COLO668 (cell line): ENCODE measurements around the gene EIF2A.
"Not testable (repeated sequence)": the region's sequence is repeated elsewhere in the genome, so short reads cannot be mapped to it uniquely, and the experiment has no call there.

Experiments used
- DNase-seq: peaks from one replicate; lab custom pipeline; 2025; ENCODE audit not compliant: unreplicated experiment; lab: John Stamatoyannopoulos, UW

Gene EIF2A

DNA sequence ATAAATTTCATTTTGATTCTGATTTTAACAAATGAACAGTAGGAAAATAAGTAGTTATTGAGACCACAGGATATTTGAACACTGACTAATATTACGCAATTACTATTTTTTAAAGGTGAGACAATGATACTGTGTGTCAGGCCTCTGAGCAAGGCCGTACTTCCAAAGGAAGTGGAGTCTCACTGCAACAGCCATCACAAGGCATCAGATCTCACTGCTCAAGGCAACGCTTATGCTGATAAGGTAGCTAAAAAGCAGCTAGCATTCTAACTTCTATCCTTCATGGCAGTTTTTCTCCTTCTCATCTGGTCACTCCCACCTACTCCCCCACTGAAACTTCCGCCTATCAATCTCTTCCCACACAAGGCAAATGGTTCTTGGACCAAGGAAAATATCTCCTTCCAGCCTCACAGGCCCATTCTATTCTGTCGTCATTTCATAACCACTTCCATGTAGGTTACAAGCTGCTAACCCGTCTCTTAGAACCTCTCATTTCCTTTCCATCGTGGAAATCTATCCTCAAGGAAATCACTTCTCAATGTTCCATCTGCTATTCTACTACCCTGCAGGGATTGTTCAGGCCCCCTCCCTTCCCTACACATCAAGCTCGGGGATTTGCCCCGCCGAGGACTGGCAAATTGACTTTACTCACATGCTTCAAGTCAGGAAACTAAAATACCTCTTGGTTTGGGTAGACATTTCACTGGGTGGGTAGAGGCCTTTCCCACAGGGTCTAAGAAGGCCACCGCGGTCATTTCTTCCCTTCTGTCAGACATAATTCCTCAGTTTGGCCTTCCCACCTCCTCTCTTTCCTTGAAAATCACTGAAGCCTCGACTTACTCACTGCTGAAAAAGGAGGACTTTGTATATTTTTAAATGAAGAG lies 54.3 kb downstream of the EIF2A start:
- not testable (repeated sequence) for DNase-seq

DNA sequence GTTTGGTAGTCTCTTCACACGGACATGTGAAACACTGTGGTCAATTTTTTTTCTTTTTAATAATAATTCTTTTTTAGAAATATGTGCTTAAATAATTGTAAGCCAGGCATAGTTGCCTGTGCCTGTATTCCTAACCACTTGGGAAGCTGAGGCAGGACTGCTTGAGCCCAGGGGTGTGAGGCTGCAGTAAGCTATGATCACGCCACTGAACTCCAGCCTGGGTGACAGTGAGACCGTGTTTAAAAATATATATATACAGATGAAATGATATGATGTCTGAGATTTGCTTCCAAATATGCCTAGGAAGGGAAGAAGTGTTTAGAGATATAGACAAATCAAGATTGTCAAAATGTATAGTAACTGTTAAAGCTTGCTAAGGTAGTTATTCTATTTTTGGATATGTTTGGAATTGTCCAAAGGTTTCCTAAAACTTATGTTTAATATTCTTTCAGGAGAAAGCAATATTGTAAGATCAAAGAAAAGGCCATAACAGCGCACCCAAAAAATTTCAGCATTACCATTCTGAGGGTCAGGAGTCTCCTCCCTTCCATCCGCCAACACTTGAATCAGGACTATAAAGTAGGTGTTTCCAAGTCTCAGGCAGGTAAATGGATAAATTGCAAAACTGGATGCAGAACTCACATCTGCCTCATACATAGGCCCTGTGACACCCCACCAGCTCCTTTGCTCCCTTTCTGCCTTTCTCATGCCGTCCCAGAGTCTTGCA lies 56.0 kb downstream of the EIF2A start:
- DNase-seq, result no peak

DNA sequence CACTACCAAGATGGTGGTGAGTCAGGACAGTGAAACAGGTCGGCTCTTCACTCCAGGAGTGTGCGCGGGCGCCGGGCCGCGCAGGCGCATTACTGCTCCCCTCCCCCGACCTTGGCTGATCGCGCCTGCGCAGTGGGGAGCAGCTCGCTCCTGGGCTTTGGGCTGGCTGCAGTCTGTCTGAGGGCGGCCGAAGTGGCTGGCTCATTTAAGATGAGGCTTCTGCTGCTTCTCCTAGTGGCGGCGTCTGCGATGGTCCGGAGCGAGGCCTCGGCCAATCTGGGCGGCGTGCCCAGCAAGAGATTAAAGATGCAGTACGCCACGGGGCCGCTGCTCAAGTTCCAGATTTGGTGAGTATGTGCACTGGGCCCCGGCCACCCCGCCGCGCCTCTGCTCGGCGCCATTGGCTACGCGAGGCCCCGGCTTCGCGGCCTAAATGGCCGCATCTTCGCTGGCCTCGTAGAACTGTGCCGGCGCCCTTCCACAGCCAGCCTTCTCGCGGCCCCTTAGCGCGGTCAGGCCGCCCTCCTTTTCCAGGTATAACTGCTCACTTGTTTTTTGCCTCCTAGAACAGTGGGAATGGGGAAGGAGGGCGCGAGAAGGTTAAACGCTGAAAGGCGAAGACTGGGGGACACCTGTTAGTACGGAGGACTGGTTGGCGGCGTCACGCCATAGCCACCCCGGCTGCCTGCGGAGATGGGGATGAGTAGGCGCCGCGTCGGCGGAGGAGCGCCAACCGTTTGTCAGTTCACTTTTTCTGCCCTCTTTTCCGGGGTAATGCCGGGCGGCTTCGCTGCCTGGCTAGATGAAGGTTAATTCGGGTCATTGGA lies 56.8 kb downstream of the EIF2A start, which contains the start of gene SELENOT:
Gene SELENOT, plus strand, starts transcription at position 169 of the 827 bp plus-strand sequence. Its CDS starts 42 bp downstream, at position 211.
- DNase-seq, result peak; percentile 88

DNA sequence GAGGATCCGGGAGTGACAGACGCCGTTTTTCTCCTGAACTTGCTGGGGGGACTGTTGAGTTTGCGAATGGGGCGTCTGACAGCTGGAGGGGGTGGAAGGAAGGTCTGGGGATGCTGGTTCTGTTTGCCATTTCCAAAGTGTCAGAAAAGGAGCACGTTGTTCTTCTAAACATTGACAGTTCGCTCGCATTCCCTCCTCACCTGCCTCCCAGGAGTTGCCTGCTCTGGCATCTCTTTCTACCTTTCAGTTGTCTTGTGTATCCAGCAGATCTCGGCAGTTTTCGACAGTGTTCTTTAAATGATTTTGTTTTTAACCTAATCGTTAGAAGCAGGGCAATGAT lies 57.4 kb downstream of the EIF2A start:
- no peak for DNase-seq

DNA sequence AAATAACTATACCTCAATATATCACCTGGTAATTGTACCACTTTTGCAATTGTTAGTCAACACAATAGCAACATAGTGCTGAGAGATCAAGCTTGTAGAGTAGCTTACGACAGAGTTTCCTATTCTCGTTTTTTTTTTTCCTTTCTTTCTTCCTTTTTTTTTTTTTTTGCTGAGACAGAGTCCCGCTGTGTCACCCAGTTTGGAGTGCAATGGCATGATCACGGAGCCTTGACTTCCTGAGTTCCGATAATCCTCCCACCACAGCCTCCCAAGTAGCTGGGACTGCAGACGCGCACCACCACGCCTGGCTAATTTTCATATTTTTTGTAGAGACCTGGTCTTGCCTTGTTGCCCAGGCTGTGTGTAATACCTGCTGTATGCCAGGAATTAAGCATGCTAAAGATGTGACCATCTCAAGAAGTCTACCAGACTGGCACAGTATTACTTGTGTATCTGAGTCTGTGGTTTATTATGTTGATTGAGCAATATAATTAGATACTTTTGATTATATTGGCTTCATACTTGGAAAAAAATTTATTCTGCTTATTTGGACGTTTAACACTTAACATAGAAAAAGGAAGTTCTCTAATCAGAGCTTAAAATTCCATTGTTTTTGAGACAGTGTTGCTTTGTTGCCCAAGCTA lies 59.5 kb downstream of the EIF2A start:
- DNase-seq, result no peak

DNA sequence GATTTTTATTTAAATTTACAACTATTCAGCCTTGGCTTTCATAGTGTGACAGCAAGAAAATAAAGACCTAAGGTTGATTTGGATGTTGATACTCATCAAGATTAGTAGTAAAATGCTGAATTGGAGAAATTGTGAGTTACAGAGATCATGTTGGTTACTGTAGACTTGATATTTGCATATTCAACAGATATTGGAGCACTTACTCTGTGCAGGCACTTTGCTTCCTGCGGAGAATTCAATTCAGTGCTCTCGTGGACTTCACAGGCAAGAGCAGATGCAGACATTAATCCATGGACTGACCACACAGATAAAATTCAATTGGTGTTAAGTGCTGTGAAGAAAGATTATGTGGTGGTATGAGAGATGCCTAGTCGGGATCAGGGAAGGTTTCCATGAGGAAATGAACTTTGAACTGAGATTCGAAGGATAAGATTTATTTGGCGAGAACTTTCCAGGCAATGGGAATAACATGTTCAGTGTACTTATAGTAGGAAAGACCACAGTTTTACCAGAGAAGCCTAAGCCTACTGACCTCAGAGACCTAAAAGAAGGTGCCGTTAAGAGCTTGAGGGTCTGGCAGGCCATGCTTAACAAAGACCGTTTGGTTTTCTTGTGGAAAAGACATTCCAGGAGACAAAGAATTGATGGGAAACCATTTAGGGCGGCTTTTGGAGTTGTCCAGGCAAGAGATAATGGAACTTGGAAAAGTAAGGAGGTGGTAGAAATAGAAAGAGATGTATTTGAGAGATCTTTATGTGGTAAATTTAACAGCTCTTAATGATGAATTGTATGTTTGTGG lies 60.9 kb downstream of the EIF2A start:
- DNase-seq, result no peak

DNA sequence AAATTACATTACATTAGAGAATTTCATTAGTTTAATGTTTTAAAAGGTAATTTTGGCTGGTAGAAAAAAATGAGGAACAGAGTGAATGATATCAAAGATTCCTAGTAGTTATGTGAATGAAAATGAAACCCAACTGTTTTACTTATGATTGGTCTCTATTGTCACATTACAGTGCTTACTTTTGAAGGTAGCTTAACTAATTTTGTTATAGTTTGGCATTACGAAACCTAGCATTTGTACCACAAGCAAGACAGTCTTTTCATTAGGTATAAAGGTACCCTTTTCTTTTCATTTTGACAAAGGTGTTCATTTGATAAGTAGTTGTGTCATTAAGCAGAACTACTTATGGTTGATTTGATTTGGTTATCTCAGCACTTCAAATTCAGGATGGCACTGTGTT lies 63.4 kb downstream of the EIF2A start:
- no peak for DNase-seq

DNA sequence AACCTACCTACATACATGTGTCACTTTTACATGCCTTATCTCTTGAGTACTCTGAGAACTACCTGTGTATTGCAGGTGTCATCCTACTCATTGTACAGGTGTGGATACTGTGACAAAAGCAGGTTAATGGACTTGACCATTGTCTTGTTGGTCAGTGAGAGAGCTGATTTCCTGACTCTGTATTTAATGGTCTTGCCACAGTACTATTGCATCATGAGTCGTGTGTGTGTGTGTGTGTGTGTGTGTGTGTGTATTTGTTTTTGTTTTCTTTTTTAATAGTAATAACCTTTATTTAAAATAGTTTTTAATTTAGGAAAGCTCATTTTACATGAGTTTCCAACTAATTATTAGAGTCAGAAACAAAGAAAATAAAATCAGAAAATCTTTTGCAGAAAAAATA lies 64.2 kb downstream of the EIF2A start:
- DNase-seq, result peak; percentile 5

DNA sequence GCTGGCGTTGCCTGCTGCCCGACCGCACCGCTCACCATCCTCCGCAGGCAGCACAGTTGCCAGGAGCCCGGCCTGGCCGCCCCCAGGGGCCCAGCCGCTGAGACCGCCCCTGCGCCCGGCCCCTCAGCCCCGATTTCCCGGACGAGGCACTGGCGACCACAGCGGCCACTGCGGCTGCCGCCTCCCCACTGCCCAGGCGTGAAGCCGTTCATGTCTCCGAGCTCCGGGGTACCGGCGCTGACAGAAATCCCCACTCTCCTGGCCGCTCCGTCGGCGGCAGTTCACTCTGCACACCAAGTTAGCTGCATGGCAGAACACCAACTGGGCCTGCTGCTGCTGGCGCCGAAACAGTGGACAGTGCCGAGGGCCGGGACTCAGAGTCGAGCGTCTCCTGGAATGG lies 65.1 kb downstream of the EIF2A start:
- DNase-seq, result no peak

DNA sequence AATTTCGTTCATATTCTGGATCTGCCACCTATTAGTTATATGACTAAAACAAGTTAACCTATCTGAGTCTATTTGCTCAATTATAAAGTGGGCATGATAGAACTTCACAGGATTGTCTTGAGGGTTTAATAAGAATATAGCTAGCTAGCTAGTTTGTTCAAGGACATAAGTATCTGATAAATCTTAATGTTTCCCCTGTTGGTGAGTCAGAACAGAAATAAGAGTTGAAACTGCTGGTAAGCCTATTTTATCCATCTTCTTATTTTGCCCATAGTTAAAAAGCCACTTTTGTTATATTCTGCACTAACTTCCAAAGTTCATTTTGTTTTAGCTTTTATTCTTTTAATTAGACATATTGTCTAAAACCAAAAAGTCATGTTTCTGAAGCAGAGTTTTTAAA lies 65.9 kb downstream of the EIF2A start:
- DNase-seq, result no peak

DNA sequence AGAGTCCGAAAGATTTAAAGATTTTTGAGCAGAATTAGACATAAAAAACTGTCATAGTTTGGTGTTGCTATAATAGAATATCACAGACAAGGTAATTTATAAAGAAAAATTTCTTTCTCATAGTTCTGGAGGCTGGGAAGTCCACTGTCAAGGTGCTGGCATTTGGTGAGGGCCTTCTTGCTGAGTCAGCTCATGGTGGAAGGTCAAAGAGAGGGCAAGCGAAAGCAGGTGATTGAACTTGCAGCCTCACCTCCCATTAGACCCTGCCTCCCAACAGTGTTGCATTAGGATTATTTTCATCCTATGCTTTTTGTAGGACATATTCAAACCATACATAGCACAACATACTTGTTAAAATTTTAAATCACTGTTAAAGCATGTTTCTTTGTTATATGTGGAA lies 66.4 kb downstream of the EIF2A start:
- DNase-seq, result no peak

DNA sequence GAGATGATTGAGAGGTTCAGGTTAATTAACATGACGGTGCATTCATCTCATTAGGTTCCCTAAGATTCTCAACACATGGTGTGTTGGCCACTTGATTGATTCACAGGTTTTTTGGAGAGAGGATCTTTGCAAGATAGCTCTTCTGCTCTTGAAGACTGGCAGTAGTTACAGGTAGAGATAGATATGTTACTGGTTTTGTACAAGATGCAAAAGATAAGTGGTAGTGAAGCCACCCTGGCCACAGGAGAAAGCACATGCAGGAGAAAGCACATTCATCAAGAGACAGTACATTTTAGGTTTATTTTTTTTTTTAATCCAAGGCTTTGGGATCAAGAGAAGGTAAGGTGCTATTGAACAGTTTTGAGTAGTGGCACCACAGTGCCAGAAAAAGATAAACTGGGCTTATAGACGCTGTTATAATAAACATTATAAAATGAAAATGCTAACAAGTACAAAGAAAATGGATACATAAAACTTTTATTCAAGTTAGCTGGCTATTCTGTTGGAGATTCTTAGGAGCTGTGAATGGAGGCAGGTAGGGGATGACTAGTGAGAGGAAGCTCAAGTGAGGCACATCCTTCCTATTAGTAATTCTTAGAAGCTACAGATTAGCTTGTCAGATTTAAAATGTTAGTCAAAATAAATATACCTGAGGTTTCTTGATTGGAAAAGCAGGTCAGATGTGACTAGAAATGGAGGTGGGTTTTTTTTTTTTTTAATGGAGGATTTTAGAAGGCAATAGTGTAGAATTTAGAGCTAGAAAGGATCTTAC lies 67.3 kb downstream of the EIF2A start:
- DNase-seq, result no peak

DNA sequence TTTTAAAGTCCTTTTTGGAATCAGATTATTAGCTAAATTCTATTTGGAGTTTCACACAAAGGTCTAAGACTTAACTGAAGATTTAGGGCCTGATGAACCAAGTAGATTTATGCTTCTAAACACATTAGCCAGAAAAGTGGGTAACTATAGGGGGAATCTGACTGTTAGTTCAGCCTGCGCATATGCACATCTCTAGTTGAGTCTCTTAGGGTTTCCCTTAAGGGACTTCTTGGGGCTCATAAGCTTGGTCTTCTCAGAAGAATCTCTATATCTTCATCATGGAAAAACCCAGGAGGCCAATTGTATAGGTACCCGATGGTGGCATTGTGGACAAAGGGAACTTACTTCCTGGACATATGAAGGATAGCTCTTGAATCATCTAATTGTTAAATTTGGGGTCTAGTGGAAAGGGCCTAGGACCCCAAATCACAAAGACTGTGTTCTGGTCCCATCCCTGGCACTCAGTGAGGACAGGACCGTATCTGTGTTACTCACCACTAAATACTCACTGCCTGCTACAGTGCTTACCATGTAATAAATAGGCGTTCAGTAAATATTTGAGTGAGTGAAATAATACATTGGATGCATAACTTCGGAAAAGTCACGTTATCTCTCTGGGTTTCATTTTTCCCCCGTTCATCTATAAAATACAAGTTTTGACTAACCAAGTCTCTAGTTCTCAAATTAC lies 73.6 kb downstream of the EIF2A start:
- DNase-seq, result no peak

DNA sequence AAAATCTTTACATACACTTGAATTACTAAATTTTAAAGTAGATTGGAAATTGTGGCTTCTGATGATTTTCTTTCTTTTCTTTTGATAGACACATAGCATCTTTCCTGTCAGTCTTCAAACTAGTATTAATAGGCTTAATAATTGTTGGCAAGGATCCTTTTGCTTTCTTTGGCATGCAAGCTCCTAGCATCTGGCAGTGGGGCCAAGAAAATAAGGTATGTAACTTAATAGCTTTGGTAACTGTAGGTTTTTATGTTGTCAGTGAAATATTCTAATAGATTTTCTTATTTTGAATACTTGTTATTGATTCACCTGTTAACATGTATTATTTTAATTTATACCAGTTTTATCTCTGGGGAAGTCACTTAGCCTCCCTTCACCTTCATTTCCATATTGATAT lies 76.4 kb downstream of the EIF2A start:
- DNase-seq, result not testable (repeated sequence)

DNA sequence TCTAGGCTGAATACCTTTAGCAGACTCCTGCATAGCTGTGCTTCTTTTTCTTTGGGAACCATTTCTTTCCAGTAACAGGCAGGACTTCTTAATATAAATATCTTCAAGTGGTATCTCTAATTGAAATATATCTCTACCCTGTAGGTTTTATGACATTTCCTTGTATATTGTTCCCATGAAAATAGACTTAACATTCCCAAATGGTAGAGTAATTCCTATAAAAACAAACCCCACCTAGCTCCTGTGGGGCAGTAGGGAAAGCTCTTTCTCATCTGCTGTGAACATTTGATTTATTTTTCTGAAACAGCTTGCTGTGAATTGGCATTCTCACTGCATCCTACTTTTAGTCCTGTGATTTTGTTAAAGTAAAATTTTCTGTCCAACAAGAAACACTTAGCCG lies 77.4 kb downstream of the EIF2A start:
- DNase-seq, result no peak

DNA sequence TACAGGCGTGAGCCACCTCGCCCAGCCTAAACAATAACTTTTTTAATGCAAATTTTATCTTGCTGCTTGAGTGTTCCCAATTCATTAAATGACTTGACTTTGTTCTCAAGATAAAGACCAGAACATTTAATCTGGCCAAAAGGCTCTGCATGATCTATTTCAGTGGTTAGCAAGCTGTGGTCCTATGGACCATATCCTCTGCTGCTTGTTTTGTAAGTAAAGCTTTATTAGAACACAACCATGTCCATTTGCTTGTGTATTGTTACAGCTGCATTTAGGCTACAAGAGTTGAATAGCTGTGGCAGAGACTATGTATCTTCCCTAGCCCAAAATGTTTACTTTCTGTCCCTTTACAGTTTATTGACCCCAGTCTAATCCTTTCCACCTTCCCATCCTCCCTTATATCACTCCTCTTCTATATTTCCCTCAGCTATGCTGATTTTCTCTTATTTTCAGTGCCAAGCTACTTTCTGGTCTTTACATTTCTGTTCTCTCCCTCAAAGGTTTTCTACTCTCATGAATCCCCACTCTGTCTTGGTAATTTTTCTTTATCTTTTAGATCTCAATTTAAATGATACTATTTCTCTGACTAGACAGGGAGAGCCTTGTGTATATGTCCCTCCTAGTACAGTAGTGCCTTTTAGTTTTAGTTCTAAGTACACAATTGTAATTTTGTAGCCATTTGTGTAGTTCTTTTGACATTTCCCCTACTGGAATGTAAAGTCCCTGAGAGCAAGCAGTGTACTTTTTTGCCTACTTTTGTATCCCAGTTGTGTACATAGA lies 79.8 kb downstream of the EIF2A start:
- DNase-seq, result no peak

DNA sequence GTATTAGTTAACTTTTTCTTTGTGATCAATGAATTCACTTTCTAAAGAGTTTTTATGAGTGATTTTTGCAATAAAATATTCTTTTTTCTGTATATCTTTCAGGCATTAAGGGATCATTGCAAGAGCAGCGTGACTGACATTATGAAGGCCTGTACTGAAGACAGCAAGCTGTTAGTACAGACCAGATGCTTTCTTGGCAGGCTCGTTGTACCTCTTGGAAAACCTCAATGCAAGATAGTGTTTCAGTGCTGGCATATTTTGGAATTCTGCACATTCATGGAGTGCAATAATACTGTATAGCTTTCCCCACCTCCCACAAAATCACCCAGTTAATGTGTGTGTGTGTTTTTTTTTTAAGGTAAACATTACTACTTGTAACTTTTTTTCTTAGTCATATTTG lies 81.0 kb downstream of the EIF2A start:
- no peak for DNase-seq
